C4-2B (cell line): ENCODE results near the gene ARFRP1.

ENCODE experiments used
- H3K27ac ChIP-seq: fragments of 450-650 bp; 2 replicates; pipeline ENCODE4 v1.5.1; 2017
- CTCF ChIP-seq: fragments of 450-650 bp; conservative IDR thresholded peaks from 2 replicates; pipeline ENCODE4 v1.5.1; 2017; ENCODE audit warnings: mild to moderate bottlenecking
- ZFX ChIP-seq: fragments of 450-650 bp; IDR thresholded peaks from 2 replicates; pipeline ENCODE4 v1.6.1; 2017

The ARFRP1 gene

GRCh38 chr20:63707558-63708300 is at the start of gene ARFRP1, which contains the start of gene ZGPAT:
ARFRP1 (minus strand) TSS chr20:63707976; CDS start chr20:63707091, 885 bp downstream.
ZGPAT (plus strand) TSS chr20:63708039; CDS start chr20:63708581, 542 bp downstream.
- peak within 1 kb of the TSS; percentile 98 for H3K27ac ChIP-seq
- TF ChIP-seq ZFX: peak; percentile 100
- TF ChIP-seq CTCF: no peak

- H3K27ac ChIP-seq: no peak overlapping the region
- TF ChIP-seq CTCF: no peak
- no peak for TF ChIP-seq ZFX
Observed at GRCh38 chr20:63756648-63756991, 48.8 kb upstream of the ARFRP1 start.

GRCh38 chr20:63755933-63756647 is 48.3 kb upstream of the ARFRP1 start:
- TF ChIP-seq CTCF: no peak
- no peak for TF ChIP-seq ZFX
- H3K27ac ChIP-seq: no peak overlapping the region

- no peak overlapping the region for H3K27ac ChIP-seq
Observed at GRCh38 chr20:63754008-63754407, 46.2 kb upstream of the ARFRP1 start.

GRCh38 chr20:63753381-63753780 is 45.6 kb upstream of the ARFRP1 start:
- TF ChIP-seq CTCF: no peak
- TF ChIP-seq ZFX: no peak
- no peak overlapping the region for H3K27ac ChIP-seq

More at GRCh38 chr20:63754008-63754407, 46.2 kb upstream of the ARFRP1 start:
- TF ChIP-seq CTCF (no peak), ZFX (no peak)

- TF ChIP-seq ZFX (no peak), CTCF (no peak)
- no peak overlapping the region for H3K27ac ChIP-seq
Observed at GRCh38 chr20:63752411-63753101, 44.8 kb upstream of the ARFRP1 start.
